HCT116 (cell line): ENCODE results near the gene FAM78B. TPM values are rescaled to one million over a fixed set of nuclear protein-coding genes. Genes with fewer than 3 reads are reported as not detected.

ENCODE experiments used
- ATAC-seq: fragments of 200-7000 bp; cut with Tn5 transposase; 2 replicates; pipeline ENCODE4 v1.9.1; 2020; ENCODE audit warnings: mild to moderate bottlenecking, moderate library complexity
- BruUV-seq: library from RNA; stranded (reverse); fragments of 400-500 nt; replicated peaks from 2 replicates; lab custom pipeline; 2021; lab: Mats Ljungman, UMichigan
- CTCF ChIA-PET: fragments of 300-600 bp; sonication (Branson Sonifier 250); formaldehyde crosslinking; loops from one replicate; lab custom pipeline; 2021; ENCODE audit warnings: antibody characterized with exemption; lab: Charles Lee
- POLR2A ChIA-PET: fragments of 300-600, 350-600 bp; sonication (Branson Sonifier 250); formaldehyde crosslinking; loops from one replicate; lab custom pipeline; 2021; ENCODE audit warnings: antibody characterized with exemption; lab: Charles Lee
- RAD21 ChIA-PET, 2 experiments: fragments of 300-600 bp; sonication (Branson Sonifier 250); formaldehyde crosslinking; loops; one replicate each; lab custom pipeline; 2023; ENCODE audit warnings: low total read pairs in 2 of 2; ENCODE audit not compliant: uncharacterized antibody in 2 of 2, unreplicated experiment in 2 of 2, low non-redundant PET in 1 of 2; lab: Charles Lee
- DNase-seq: peaks from one replicate; pipeline ENCODE4 v3.0.0-alpha.2; 2010; ENCODE audit warnings: low read depth, low spot score
- H2AFZ ChIP-seq: fragments of 200-600 bp; shearing (Covaris generic), sonication (generic); 2 replicates; pipeline ENCODE4 v1.6.1; 2017; ENCODE audit warnings: low read depth, mixed run types, mixed read lengths, antibody characterized with exemption, low read length; ENCODE audit not compliant: poor library complexity, severe bottlenecking
- H3K27ac ChIP-seq: 2 replicates; pipeline ENCODE4 v1.5.1; 2012; ENCODE audit warnings: low read depth, low read length
- H3K27me3 ChIP-seq: fragments of 200-600 bp; sonication (generic); 2 replicates; pipeline ENCODE4 v1.6.1; 2016; ENCODE audit warnings: mixed run types, low read length, mixed read lengths; ENCODE audit not compliant: insufficient read depth
- H3K36me3 ChIP-seq, 2 experiments: fragments of 200-500 bp in 1 of 2; fragments of 200-600 bp in 1 of 2; sonication (Bioruptor generic) in 1 of 2; sonication (generic) in 1 of 2; 2 replicates each; pipeline versions ENCODE4 v1.5.1 to v1.6.1; 2014 to 2016; ENCODE audit warnings: low read length in 2 of 2, inconsistent platforms in 1 of 2, mixed read lengths in 1 of 2, mixed run types in 1 of 2; ENCODE audit not compliant: insufficient read depth in 2 of 2, control insufficient read depth in 1 of 2
- H3K4me1 ChIP-seq, 2 experiments: fragments of 200-600 bp in 1 of 2; sonication (generic) in 1 of 2; 2 replicates each; pipeline versions ENCODE4 v1.5.1 to v1.6.1; 2012 to 2017; ENCODE audit warnings: low read length in 2 of 2, inconsistent platforms in 1 of 2, mild to moderate bottlenecking in 1 of 2, mixed read lengths in 1 of 2, mixed run types in 1 of 2, moderate library complexity in 1 of 2; ENCODE audit not compliant: insufficient read depth in 2 of 2, control insufficient read depth in 1 of 2
- H3K4me2 ChIP-seq: fragments of 200-600 bp; sonication (generic); 2 replicates; pipeline ENCODE4 v1.6.1; 2017; ENCODE audit warnings: mixed run types, low read length, mixed read lengths
- H3K4me3 ChIP-seq, 2 experiments: fragments of 200-600 bp in 1 of 2; sonication (generic) in 1 of 2; replicated peaks in 1 of 2; 2 replicates each; pipeline ENCODE4 v1.5.1; 2011 to 2016; ENCODE audit warnings: low read length in 2 of 2, control low read depth in 1 of 2, low read depth in 1 of 2, mild to moderate bottlenecking in 1 of 2, mixed read lengths in 1 of 2, mixed run types in 1 of 2
- H3K79me2 ChIP-seq: fragments of 200-600 bp; sonication (generic); 2 replicates; pipeline ENCODE4 v1.6.1; 2017; ENCODE audit warnings: mild to moderate bottlenecking, mixed run types, low read length, moderate library complexity, mixed read lengths; ENCODE audit not compliant: insufficient read depth
- H3K9ac ChIP-seq: fragments of 200-600 bp; sonication (generic); 2 replicates; pipeline ENCODE4 v1.6.1; 2016; ENCODE audit warnings: low read length, mixed read lengths
- H3K9me2 ChIP-seq: fragments of 200-600 bp; sonication (generic), shearing (Covaris generic); 2 replicates; pipeline ENCODE4 v1.6.1; 2017; ENCODE audit warnings: mixed run types, mild to moderate bottlenecking, moderate library complexity; ENCODE audit not compliant: insufficient read depth
- H3K9me3 ChIP-seq, 2 experiments: fragments of 200-500 bp in 1 of 2; fragments of 200-600 bp in 1 of 2; sonication (Bioruptor generic) in 1 of 2; sonication (generic) in 1 of 2; 2 replicates each; pipeline ENCODE4 v1.6.1; 2014 to 2017; ENCODE audit warnings: low read length in 2 of 2, mixed read lengths in 2 of 2, inconsistent platforms in 1 of 2, low read depth in 1 of 2, mild to moderate bottlenecking in 1 of 2, mixed run types in 1 of 2, moderate library complexity in 1 of 2; ENCODE audit not compliant: control insufficient read depth in 1 of 2, insufficient read depth in 1 of 2
- H4K20me1 ChIP-seq: fragments of 200-600 bp; sonication (generic), shearing (Covaris generic); 2 replicates; pipeline ENCODE4 v1.6.1; 2017; ENCODE audit warnings: mixed run types, mild to moderate bottlenecking, moderate library complexity; ENCODE audit not compliant: insufficient read depth
- CEBPB ChIP-seq: IDR thresholded peaks from 2 replicates; pipeline ENCODE4 v1.6.1; 2012; ENCODE audit warnings: low read depth
- EGR1 ChIP-seq: IDR thresholded peaks from 2 replicates; pipeline ENCODE4 v1.6.1; 2012; ENCODE audit warnings: low read depth
- FOSL1 ChIP-seq: IDR thresholded peaks from 2 replicates; pipeline ENCODE4 v1.6.1; 2012; ENCODE audit warnings: low read depth
- POLR2A ChIP-seq: IDR thresholded peaks from 2 replicates; pipeline ENCODE4 v1.7.0; 2011; ENCODE audit warnings: borderline replicate concordance; ENCODE audit not compliant: insufficient read depth, insufficient read length; ENCODE audit errors: extremely low read depth
- POLR2AphosphoS5 ChIP-seq: IDR thresholded peaks from 2 replicates; pipeline ENCODE4 v1.6.1; 2011; ENCODE audit warnings: mild to moderate bottlenecking, low read depth, low read length, moderate library complexity
- TCF7L2 ChIP-seq: IDR thresholded peaks from 2 replicates; pipeline ENCODE4 v1.7.0; 2011; ENCODE audit warnings: borderline replicate concordance, inconsistent platforms; ENCODE audit not compliant: insufficient read depth, insufficient read length; ENCODE audit errors: extremely low read depth
- YY1 ChIP-seq: IDR thresholded peaks from 2 replicates; pipeline ENCODE4 v1.6.1; 2011; ENCODE audit warnings: low read length, low read depth, moderate library complexity, mild to moderate bottlenecking; ENCODE audit not compliant: insufficient replicate concordance; ENCODE audit errors: extremely low read depth
- ZNF274 ChIP-seq: fragments of 200-500 bp; sonication (Bioruptor generic); IDR thresholded peaks from 2 replicates; pipeline ENCODE4 v1.6.1; 2014; ENCODE audit warnings: mild to moderate bottlenecking, low read depth, low read length, inconsistent platforms
- intact Hi-C: fragments of 100-400 bp; cut with micrococcal nuclease; formaldehyde crosslinking; loops from 2 replicates; pipeline ENCODE4 v1.10.0; 2022
- total RNA-seq: library from RNA; stranded (reverse); gene quantifications from one replicate; pipeline ENCODE4 v1.2.1, GENCODE V29; 2021; ENCODE audit not compliant: unreplicated experiment
- TF ChIP-seq, protein P1 (sequence below): IDR thresholded peaks from 2 replicates; pipeline ENCODE4 v1.6.1; 2011; ENCODE audit warnings: mild to moderate bottlenecking, low read length, moderate library complexity; ENCODE audit not compliant: insufficient replicate concordance; ENCODE audit errors: extremely low read depth
- TF ChIP-seq, protein P2 (sequence below), 3 experiments: fragments of 200-600 bp in 1 of 3; sonication (generic) in 1 of 3; IDR thresholded peaks in 2 of 3; conservative IDR thresholded peaks in 1 of 3; 2 replicates each; pipeline ENCODE4 v1.5.1; 2012 to 2017; ENCODE audit warnings: low read depth in 2 of 3, low read length in 2 of 3, antibody characterized with exemption in 1 of 3, borderline replicate concordance in 1 of 3, control low read depth in 1 of 3, mild to moderate bottlenecking in 1 of 3, mixed read lengths in 1 of 3, mixed run types in 1 of 3, moderate library complexity in 1 of 3; ENCODE audit not compliant: insufficient read depth in 1 of 3
- TF ChIP-seq, protein P3 (sequence below): IDR thresholded peaks from 2 replicates; pipeline ENCODE4 v1.6.1; 2012

Gene FAM78B
- total RNA-seq, 1 experiment from 2014 or later, result 1.4 TPM

DNA sequence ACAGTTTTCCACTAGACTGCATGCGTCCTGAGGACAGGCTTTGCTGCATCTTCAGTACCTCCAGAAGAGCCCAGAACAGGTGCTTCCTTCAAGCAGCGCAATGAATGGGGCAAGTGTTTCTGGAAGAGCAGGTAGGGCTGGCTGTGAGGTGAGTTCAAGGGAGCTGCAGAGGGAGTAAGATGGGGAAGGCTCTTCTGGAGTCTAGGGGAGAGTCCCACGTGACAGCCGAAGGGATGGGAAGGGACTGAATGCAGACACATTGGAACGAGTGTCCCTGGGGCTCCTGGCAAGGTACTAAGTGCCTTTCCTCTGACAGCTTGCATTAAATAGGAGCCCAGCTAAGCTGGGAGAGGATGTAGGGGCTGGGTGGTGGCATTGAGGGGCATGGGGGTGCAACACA, 84.2 kb downstream of the FAM78B start:
- no peaks in the 10 kb centered on the region for H3K9me3 ChIP-seq
- no peaks in the 10 kb centered on the region for H4K20me1 ChIP-seq
- no peak overlapping the region for H3K4me3 ChIP-seq
- H3K4me1 ChIP-seq, result no peaks in the 10 kb centered on the region
- no peaks in the 10 kb centered on the region for H3K27me3 ChIP-seq
- H3K27ac ChIP-seq, result no peak overlapping the region
- TF ChIP-seq, protein P1, sequence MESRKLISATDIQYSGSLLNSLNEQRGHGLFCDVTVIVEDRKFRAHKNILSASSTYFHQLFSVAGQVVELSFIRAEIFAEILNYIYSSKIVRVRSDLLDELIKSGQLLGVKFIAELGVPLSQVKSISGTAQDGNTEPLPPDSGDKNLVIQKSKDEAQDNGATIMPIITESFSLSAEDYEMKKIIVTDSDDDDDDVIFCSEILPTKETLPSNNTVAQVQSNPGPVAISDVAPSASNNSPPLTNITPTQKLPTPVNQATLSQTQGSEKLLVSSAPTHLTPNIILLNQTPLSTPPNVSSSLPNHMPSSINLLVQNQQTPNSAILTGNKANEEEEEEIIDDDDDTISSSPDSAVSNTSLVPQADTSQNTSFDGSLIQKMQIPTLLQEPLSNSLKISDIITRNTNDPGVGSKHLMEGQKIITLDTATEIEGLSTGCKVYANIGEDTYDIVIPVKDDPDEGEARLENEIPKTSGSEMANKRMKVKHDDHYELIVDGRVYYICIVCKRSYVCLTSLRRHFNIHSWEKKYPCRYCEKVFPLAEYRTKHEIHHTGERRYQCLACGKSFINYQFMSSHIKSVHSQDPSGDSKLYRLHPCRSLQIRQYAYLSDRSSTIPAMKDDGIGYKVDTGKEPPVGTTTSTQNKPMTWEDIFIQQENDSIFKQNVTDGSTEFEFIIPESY, result no peak
- TF ChIP-seq, protein P2, sequence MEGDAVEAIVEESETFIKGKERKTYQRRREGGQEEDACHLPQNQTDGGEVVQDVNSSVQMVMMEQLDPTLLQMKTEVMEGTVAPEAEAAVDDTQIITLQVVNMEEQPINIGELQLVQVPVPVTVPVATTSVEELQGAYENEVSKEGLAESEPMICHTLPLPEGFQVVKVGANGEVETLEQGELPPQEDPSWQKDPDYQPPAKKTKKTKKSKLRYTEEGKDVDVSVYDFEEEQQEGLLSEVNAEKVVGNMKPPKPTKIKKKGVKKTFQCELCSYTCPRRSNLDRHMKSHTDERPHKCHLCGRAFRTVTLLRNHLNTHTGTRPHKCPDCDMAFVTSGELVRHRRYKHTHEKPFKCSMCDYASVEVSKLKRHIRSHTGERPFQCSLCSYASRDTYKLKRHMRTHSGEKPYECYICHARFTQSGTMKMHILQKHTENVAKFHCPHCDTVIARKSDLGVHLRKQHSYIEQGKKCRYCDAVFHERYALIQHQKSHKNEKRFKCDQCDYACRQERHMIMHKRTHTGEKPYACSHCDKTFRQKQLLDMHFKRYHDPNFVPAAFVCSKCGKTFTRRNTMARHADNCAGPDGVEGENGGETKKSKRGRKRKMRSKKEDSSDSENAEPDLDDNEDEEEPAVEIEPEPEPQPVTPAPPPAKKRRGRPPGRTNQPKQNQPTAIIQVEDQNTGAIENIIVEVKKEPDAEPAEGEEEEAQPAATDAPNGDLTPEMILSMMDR (IDR thresholded peaks at IDR 0.05 in 2 of 3, conservative IDR thresholded peaks at IDR 0.05 in 1 of 3; ENCODE audit: borderline replicate concordance in 1 of 3, insufficient read depth in 1 of 3, low read depth in 2 of 3, low read length in 2 of 3), result no peak
- TF ChIP-seq YY1 (no peak), EGR1 (no peak), POLR2A (no peak), TCF7L2 (no peak), FOSL1 (no peak), ZNF274 (no peak), POLR2AphosphoS5 (no peak), CEBPB (no peak)
- TF ChIP-seq, protein P3, sequence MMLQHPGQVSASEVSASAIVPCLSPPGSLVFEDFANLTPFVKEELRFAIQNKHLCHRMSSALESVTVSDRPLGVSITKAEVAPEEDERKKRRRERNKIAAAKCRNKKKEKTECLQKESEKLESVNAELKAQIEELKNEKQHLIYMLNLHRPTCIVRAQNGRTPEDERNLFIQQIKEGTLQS, result no peak
- H3K9me2 ChIP-seq, result no peaks in the 10 kb centered on the region
- BruUV-seq, result no TSS peak
- ChIA-PET CTCF (no interaction called here), POLR2A (no interaction called here), RAD21 (no interaction called here)
- H3K36me3 ChIP-seq, result no peaks in the 10 kb centered on the region
- intact Hi-C loops, result no loop called here
- no peak overlapping the region for H3K4me2 ChIP-seq
- DNase-seq (no peak), ATAC-seq (no peak)
- no peak overlapping the region for H3K9ac ChIP-seq
- no peaks in the 10 kb centered on the region for H3K79me2 ChIP-seq
- no peak overlapping the region for H2AFZ ChIP-seq
